TTC549 (cell line): ENCODE measurements around the gene FNDC1.
"Not testable (repeated sequence)": the region's sequence is repeated elsewhere in the genome, so short reads cannot be mapped to it uniquely, and the experiment has no call there.

ENCODE experiments used
- FAIRE-seq: peaks from 2 replicates; lab custom pipeline; 2012; peaks lifted over from hg19 to GRCh38; lab: Jason Lieb, UNC

FNDC1 gene

DNA sequence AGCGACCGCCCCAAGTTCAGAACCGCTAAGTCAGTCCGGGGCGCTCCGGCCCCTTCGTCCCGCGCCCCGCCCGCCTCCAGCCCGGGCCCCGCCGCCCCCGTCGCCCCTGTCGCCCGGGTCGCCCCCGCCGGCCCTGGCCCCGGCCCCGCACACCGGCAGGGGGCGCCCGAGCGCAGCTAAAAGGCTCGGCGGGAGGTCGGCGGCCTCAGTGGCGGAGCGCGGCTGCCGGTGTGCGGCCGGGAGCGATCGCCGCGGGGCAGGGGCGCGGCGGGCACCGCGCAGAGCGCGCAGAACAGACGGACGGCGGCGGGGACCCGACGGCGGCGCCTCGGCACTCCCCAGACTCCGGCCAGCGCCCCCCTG is at the start of gene FNDC1:
Gene FNDC1 (plus strand): TSS at position 208 of the 363 bp plus-strand sequence. CDS start 197 bp downstream, outside the sequence.
- no peak for FAIRE-seq

DNA sequence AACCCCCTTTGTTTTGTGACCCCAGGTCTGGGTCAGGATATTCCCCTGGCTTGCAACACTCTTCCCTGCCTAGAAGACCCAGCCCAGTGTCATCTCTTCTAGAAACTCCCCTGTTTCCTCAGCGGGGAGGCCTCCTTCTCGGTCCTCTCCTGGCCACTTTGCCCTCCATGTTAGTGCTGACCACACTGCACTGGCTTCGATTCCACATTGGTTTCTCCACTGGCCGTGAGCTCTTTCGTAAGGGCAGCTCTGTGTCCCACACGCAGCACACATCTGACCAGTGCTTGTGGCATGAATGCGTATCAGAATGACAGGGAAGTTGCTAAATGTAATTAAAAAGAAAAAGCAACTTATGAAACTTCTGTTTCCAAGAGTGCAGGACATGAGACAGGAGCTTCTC is 49.4 kb upstream of the FNDC1 start:
- FAIRE-seq, result no peak

DNA sequence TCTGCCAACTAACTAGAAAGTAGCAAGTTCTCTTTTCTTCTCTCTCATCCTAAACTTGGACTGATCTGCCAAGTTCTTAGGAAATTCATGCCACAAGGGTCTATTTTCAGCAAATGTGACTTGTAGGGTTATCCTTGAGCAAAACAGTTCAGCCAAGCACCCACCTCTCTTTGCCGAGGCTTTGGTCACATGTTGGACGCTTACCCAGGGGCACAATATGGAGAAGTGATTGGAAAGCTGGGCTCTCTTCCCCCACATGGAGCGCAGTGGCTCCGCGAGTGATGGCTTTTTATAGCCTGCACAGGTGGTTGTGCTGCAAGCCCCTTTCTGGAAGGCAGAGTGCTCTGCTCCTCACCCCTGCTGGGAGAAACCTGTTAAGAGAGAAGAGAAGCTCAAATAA is 47.7 kb upstream of the FNDC1 start:
- no peak for FAIRE-seq

DNA sequence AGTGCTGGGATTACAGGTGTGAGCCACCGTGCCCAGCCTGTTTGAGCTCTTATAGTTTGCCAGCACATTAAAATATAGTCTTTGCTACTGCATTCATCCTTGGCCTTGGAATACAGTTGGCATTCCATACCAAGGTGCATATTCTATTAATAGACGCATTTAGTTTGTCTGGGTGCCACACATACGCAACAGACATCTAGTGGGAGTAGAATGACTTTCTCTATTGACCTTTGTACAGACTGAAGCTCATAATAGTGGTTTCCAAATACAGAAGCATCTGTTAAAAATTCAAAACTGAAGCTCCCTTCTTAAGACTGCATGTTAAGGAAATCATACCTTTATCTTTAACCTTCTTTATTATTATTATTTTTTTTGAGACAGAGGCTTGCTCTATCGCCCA is 46.7 kb upstream of the FNDC1 start:
- no peak for FAIRE-seq

DNA sequence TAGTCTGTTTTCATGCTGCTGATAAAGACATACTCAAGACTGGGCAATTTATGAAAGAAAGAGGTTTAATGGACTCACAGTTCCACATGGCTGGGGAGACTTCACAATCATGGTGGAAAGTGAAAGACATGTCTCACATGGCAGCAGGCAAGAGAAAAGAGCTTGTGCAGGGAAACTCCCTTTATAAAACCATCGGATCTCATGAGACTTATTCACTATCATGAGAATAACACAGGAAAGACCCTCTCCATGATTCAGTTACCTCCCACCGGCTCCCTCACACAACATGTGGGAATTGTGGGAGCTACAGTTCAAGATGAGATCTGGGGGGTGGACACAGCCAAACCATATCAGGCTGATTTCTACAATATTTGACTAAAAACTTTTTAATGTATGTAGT is 45.4 kb upstream of the FNDC1 start:
- FAIRE-seq, result not testable (repeated sequence)

DNA sequence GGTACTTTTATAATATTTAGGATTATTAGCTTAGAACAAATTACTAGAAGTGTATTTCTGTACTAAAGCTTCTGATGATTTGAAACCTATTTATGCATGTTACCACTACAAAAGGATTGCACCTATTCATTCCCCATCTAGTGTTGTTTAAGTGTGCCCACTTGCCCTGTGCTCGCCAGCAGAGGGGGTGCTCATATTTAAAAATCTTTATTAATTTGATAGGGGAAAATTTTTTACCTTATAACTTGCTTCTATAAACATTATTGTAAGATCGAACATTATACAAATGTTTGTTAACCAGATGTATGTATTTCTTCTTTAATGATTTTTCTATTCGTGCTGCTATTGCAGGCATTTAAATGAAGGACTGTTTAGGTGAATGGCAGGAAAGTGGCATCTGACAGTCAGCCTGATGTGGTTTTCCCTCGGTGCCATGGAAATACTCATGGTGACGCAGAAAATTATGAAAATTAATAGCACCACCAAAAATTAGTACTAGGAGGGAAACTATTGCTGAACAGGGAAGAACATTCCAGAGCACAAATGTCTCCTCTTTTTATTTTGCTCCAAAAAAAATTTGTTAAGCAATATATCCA is 44.1 kb upstream of the FNDC1 start:
- FAIRE-seq, result no peak

DNA sequence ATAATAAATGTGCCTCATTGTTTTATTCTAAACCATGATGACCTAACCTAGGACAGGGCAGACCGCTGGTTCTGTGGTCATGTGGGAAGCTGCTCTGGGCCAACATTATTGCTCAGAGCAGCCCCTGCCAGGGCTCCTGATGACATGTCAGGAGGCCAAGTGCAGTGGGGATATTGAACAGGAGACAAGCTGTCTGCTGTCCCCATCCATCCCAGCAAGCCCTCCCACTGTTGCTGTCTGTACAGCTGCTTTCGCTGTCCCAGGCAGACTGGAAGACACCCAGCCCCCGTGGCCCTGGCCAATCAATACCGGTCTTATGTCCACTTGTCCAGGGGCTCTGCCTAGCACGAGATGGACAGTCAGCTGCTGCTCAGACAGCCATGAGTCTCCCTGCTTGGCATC is 43.2 kb upstream of the FNDC1 start:
- FAIRE-seq, result no peak

DNA sequence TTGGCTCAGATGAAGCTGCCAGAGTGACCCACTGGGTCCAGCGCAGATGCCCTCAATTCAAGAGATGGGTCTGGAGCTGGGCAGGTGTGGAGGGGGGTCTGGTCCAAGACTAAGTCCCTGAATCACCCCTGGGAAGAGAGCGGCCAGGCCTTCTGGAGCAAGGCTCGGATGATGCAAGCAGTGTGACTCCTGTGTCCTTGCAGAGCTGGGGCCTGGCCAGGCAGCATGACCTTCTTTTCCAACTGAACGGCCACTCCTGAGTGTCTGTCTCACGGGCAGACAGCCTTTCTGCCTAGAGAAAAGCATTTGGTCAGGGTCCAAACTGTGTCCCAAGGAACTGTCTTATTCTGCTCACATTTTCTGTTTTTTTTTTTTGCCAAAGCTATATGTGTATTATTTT is 42.6 kb upstream of the FNDC1 start:
- FAIRE-seq, result no peak

DNA sequence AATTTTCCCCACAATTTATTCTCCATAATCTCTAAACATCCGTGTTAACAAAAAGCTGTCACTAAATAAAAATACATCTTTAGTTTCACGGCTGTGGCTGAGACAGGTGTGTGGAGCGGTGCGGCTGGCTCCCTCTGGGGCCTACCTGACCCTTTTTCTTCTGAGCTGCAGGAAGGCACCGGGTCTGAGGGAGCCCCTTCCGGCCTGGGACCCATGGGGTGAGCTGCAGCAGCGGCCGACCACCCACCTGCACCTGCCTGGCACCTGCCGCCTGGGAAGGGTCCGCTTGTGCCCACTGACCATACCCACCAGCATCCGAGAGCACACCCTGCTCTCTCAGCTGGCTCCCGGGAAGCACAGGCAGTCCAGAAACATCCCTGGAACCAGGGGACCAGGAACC is 41.5 kb upstream of the FNDC1 start:
- FAIRE-seq, result no peak

DNA sequence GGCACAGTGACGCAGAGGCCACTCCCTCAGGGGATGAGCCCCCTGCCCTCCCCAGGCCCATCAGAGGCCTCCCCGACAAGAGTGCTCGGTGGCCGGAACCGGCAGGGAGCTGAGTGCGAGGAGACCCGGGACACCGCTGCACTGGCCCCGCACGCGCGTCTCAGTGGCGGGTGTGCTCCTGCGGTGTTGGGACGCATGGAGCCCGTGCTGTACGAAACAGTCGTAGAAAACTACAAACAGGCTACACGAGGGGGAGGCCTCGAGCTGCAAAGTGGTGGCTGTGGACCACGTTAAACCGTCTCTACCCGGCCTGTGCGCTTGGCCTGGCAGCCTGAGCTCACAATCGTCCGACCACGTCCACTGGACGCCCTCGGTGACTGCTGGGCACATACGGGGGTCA is 40.2 kb upstream of the FNDC1 start:
- FAIRE-seq, result no peak

DNA sequence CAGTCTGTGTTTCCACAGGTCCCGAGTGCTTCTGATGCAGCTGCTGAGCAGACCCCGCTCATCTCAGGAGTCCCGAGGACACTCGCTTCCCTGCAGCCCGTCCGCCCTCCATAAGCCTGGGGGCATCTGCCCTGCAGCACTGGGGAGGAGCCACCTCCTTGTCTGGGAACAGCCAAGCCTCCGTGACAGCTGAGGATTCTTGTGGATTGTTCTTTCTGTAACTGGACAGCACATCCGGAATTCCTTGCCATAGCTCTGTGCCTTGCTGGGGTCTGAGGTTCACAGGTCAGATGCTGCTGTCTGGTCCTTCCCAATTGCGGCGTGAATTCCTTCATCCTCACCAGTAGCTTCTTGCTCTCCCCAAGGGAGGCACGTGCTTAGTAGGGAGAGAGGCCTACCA is 38.4 kb upstream of the FNDC1 start:
- FAIRE-seq, result no peak

DNA sequence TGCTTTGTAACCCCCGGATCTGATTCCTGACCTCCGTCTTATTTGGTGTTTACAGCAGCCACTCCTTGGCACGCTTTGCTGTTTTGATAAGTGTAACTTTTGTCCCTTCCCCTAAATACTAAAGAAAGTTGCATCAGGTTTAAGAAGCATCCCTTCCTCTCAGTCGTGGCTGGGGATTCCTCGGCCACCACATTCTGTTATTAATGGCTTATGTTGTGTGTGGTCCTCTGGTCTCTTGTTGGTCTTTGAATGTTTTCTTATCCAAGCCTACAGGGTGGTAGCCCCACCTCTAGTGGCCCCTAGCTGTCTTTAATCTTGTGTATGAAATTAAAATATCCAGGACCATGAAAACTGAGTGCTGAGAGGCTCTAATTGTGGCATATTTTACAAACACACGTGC is 37.5 kb upstream of the FNDC1 start:
- no peak for FAIRE-seq

DNA sequence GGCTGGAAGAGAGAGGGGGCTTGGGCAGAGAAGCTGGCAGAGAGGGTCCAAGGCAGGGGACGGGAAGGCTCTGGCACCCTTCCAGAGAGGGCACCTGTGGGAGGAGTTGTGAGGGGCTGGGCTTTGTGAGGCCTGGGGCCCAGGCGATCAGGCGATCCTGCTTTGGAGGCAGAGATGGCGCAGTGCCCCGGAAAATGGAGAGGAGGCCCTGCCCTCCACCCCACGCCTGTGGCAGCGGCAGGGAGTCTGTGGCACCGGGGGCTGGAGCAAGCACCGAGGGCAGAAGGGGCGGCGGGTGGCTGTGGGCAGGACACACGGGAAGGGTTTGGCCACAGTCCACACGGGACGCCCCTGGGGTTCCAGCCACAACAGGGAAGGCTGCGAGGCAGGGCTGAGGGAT is 36.5 kb upstream of the FNDC1 start:
- FAIRE-seq, result no peak

DNA sequence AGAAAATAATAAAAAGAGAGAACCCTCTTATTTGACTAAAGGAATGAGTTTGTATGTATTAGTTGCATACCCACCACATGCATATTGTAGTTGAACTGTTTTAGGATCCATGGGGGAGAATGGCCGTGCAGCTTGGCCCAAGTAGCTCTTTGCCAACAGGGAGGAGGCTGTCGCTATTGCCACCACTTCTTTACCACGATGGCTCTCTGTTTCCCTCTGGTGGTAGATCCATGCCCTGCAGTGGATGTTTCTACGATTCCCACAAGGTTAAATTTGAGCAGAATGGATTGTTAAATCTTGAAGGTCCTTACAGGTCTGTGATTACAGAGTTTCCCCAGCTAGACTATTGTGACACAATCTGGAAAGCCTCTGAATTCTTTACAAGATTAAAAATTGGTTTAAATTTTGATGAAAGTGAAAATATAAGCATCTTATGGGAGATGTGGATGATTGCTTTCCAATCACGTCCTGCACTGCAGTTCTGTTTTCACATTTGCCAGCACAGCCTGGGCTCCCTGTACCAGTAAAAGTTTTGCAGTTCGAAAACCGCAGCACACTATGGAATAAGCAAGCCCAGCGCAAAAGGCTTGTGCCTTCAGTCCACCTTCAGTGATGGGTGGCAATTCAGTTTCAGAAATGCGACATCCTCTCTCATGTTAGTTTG is 34.4 kb upstream of the FNDC1 start:
- FAIRE-seq, result peak; percentile 63

DNA sequence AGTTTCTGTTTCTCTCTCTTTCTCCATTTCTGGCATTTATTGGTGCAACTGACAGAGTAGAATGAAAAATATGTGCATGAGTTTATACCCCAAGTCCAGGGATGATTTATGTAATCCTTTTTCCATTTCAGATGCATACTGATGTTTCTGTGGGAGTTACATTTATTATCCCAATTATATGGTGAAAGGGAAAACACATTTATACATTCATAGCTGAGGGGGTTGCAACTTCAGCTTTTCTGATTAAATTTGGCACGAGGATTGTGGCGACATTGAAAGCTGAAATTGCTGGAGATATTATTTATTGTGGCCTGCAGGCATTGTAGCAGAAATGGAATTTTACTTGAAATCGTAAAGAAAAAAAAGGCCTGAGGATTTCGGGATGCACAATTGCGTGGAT is 31.5 kb upstream of the FNDC1 start:
- FAIRE-seq, result no peak

DNA sequence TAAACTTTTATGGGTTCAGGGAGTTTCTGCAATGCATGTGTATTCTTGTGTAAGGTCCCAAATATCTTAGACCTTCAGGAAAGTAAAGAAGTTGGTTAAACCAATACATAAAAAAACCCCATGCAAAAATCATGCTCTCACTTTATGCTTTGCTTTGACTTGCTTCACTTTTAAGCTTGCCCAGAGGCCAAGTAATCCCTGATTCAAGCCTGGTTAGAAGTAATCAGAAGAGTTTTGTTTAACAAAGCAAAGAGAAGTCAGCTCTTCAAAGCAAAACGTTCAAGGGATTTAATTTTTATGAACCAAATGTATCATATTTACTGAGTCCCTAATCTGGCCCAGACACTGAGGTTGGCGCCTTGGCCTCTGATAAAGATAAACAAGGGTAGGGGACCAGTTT is 26.7 kb upstream of the FNDC1 start:
- FAIRE-seq, result no peak

DNA sequence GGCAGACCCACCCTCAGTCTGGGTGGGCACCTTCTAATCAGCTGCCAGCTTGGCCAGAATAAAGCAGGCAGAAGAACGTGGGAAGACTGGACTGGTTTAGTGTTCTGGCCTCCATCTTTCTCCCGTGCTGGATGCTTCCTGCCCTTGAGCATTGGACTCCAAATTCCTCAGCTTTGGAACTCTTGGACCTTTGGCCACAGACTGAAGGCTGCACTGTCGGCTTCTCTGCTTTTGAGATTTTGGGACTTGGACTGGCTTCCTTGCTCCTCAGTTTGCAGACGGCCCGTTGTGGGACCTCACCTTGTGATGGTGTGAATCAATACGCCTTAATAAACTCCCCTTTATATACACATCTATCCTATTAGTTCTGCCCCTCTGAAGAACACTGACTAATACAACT is 20.6 kb upstream of the FNDC1 start:
- no peak for FAIRE-seq

DNA sequence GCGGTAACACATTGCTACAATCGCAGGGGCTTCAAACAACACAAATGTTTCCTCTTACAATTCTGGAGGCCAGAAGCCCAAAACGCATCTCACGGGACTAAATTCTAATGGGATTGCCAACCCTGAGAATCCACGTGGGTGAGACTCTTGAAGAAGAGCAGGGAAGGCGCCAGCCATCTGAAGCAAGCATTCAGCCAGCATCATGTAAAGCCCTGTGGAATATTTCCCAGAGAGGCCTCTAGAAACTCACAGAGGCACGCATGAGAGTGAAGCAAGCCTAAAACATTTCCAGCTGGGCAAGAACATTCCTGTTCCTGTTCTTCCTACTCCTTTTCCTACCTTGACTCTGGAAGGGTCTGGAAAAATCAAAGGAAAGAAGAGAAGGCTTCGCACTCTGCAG is 19.6 kb upstream of the FNDC1 start:
- no peak for FAIRE-seq

DNA sequence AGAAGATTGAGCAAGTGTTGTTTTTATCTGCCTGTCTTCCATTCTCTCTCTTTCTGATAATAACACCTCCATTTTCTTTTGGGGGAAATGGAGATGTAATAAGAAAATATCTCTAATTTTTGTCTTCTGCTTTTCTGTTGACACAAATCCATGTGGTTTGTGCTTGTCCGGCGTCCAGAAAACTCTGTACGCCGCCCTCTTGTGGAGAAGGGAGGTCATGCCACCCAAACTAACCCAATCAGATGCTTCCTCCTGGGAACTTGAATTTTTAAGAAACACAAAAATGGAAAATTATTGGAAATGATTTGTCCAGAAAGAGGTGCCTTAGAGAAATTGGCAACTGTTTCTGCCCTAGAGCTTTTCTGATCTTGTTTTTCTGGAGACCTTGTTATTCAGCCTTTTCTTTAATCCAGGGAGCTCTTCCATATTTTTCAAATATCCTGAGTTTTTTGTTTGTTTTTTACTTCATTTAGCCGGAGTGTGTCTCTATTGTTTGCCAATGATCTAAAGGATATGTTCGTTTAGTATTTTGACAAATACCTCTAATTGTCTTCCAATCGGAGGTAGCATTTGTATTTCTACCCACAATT is 17.8 kb upstream of the FNDC1 start:
- FAIRE-seq, result peak; percentile 52

DNA sequence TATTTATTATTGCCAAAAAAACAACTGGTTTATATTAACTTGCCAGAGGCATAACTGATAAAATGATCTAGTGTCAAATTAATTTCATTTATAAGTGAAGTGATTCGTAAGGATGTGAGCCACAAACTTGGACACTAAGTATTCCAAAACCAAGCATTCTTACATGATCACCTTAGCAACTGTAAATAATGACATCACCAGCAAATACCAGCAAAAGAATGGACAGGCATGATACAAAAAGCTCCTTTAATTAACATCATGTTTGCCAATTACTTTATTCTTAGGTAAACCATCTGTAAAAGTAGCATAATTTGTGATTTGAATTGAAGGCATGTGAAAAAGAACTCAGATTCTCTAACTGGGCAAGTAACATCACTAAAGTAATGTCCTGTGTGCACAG is 17.2 kb upstream of the FNDC1 start:
- FAIRE-seq, result no peak

DNA sequence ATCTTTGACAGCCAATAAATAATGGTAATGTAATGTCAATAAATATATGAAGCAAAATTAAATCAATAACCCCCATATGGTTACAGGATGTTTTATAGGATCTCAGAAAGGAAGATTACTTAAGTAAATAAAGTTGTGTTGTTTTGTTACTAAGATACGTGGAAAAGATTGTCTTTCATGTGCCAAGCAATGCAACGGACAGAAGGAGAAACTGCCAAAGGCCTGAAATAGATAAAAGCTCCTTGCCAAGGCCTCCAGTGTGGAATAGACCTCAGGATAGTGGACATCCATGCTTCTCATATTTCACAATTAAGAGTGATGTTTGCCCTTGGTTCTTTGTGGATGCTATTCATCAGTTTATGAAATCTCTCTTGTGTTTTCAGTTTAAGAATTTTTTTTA is 16.4 kb upstream of the FNDC1 start:
- FAIRE-seq, result no peak

DNA sequence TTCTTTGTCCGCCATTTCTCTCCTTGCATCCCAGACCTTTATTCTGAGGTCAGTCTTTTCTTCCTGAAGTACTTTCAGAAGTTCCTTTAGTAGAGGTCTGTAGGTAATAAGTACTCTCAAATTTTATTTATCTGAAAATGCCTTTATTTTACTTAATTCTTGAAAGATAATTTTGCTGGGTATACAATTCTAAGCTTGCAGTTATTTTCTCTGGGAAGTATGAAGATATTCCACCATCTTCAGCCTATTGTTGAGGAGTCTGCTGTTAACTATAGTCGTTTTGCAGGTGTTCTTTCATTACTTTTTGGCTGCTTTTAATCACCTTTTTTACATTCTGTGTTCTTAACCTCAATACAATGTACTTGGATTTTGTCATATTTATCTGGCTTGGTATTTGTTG is 13.5 kb upstream of the FNDC1 start:
- no peak for FAIRE-seq

DNA sequence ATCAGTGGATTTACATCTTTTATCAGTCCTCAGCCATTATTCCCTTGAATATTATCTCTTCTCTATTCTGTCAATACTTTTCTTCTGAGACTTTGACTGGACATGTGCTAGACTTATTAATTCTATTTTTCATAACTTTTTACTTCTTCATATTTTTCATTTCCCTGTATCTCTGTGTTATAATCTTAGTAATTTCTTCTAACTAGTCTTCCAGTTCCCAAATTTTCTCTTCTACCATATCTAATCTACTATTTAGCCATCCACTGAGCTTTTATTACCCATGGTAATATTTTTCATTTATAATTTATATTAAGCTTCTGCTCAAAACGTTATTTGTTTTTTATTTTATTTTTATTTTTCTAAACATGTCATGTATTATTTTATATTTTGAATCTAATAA is 13.1 kb upstream of the FNDC1 start:
- no peak for FAIRE-seq

DNA sequence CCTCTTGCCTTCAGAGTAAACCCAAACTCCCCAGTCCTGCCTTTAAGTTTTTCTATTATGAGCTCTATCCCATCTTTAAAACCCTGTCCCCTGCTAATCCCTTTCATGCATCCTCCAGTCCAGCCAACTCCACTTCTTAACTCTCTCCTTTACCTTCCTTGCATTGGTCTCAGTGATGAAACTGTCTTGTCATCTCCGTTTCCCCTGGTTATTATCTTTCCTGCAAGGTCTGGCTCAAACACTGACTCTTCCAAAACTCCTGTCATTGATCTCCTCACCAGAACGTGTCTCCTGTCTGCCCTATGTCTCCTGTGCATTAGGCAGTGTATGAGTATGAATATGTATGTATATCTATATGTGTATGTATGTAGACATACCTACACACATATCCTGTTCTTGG is 11.8 kb upstream of the FNDC1 start:
- no peak for FAIRE-seq
